ENCODE measurements around the gene MYOT. TPM values are rescaled to one million over a fixed set of nuclear protein-coding genes. Genes with fewer than 3 reads are reported as not detected.
"Not testable (repeated sequence)": the region's sequence is repeated elsewhere in the genome, so short reads cannot be mapped to it uniquely, and the experiment has no call there.

MYOT gene
- total and polyA plus RNA-seq, 2 of the 4 experiments (the other 2 are of a cell fraction): not detected

GRCh38 chr5:137863653-137864052 is 4.0 kb upstream of the MYOT start:
- H2BK20ac ChIP-seq (ENCODE audit: low read depth, low read length); CTCF ChIA-PET; H4K8ac ChIP-seq (ENCODE audit: low read depth in 2 of 2, low read length in 2 of 2); H3K4ac ChIP-seq (ENCODE audit: low read depth, low read length); H2AK5ac ChIP-seq (ENCODE audit: low read depth, low read length); BruUV-seq (replicated peaks); H2AK9ac ChIP-seq (replicated peaks; ENCODE audit: low read depth, low read length, poor library complexity); H3K4me2 ChIP-seq (ENCODE audit: low read depth, low read length); intact Hi-C loops (cut with micrococcal nuclease); H3K27me3 ChIP-seq (ENCODE audit: control insufficient read depth, insufficient read depth, low read length); H2BK120ac ChIP-seq (ENCODE audit: low read depth, low read length); H3K14ac ChIP-seq (replicated peaks; ENCODE audit: low read depth, low read length); H3K36me3 ChIP-seq (ENCODE audit: control insufficient read depth, insufficient read depth, low read length); DNase-seq; H3K9me1 ChIP-seq (ENCODE audit: insufficient read depth, low read length); dilution Hi-C loops (cut with HindIII; ENCODE audit: low sequenced_read_pairs, unreplicated experiment); H3K18ac ChIP-seq (ENCODE audit: low read depth, low read length); H3K23ac ChIP-seq (ENCODE audit: low read depth, low read length); H4K20me1 ChIP-seq (ENCODE audit: insufficient read depth, low read length); H2BK5ac ChIP-seq (ENCODE audit: low read depth, low read length, poor library complexity, severe bottlenecking); in situ Hi-C loops (cut with MboI; ENCODE audit: low sequenced_read_pairs); H3K4me3 ChIP-seq (ENCODE audit: insufficient read depth, low read depth, low read length); H3K9ac ChIP-seq (ENCODE audit: low read depth, low read length); H2BK15ac ChIP-seq (ENCODE audit: low read depth, low read length); H3K56ac ChIP-seq (ENCODE audit: extremely low read depth, insufficient read depth, low read length); H3K4me1 ChIP-seq (ENCODE audit: control insufficient read depth, insufficient read depth, low read length); H3K9me3 ChIP-seq (ENCODE audit: control insufficient read depth, insufficient read depth, low read length); ATAC-seq (ENCODE audit: low read depth); H4K5ac ChIP-seq (ENCODE audit: low read depth, low read length); H3K27ac ChIP-seq (ENCODE audit: insufficient read depth, low read length); H4K91ac ChIP-seq (ENCODE audit: insufficient read depth, low read depth, low read length); H2AFZ ChIP-seq (replicated peaks; ENCODE audit: low read length, poor library complexity); H3K79me1 ChIP-seq (ENCODE audit: low read depth in 1 of 2, low read length in 2 of 2); POLR2A ChIA-PET (ENCODE audit: unreplicated experiment): not testable (repeated sequence)
- WGBS, 2 experiments (ENCODE audit: extremely low coverage in 2 of 2, insufficient read length in 1 of 2): no CpG with 5 or more reads among the region's 6 CpGs
